LoVo (cell line): Measurements from ENCODE around the gene MARCHF5.
"Not testable (repeated sequence)": the region's sequence is repeated elsewhere in the genome, so short reads cannot be mapped to it uniquely, and the experiment has no call there.

Experiments used
- DNase-seq: peaks from one replicate; pipeline ENCODE4 v3.0.0-alpha.2; 2016; ENCODE audit warnings: low spot score

MARCHF5 gene

GRCh38 chr10:92305133-92306072 is 14.4 kb downstream of the MARCHF5 start:
- DNase-seq, result no peak

GRCh38 chr10:92309272-92309671 is 18.3 kb downstream of the MARCHF5 start:
- no peak for DNase-seq

- no peak for DNase-seq
Observed at GRCh38 chr10:92313750-92314149, 22.8 kb downstream of the MARCHF5 start.

- no peak for DNase-seq
Observed at GRCh38 chr10:92316610-92317009, 25.6 kb downstream of the MARCHF5 start.

- no peak for DNase-seq
Observed at GRCh38 chr10:92323079-92323478, 32.1 kb downstream of the MARCHF5 start.

GRCh38 chr10:92327445-92328433 is 36.8 kb downstream of the MARCHF5 start:
- peak; percentile 26 for DNase-seq

- peak; percentile 34 for DNase-seq
Observed at GRCh38 chr10:92328993-92329392, 38.0 kb downstream of the MARCHF5 start.

- DNase-seq, result peak; percentile 19
Observed at GRCh38 chr10:92329927-92330326, 39.0 kb downstream of the MARCHF5 start.

GRCh38 chr10:92342796-92343195 is 51.8 kb downstream of the MARCHF5 start:
- no peak for DNase-seq

GRCh38 chr10:92345575-92345974 is 54.6 kb downstream of the MARCHF5 start:
- not testable (repeated sequence) for DNase-seq

GRCh38 chr10:92347035-92347676 is 56.2 kb downstream of the MARCHF5 start:
- not testable (repeated sequence) for DNase-seq

- no peak for DNase-seq
Observed at GRCh38 chr10:92350411-92350810, 59.4 kb downstream of the MARCHF5 start.

- no peak for DNase-seq
Observed at GRCh38 chr10:92354587-92354986, 63.6 kb downstream of the MARCHF5 start.

- DNase-seq, result no peak
Observed at GRCh38 chr10:92356041-92356440, 65.1 kb downstream of the MARCHF5 start.

GRCh38 chr10:92363498-92363897 is 72.5 kb downstream of the MARCHF5 start:
- no peak for DNase-seq

GRCh38 chr10:92366412-92367021 is 75.5 kb downstream of the MARCHF5 start:
- DNase-seq, result no peak

- DNase-seq, result no peak
Observed at GRCh38 chr10:92377962-92378361, 87.0 kb downstream of the MARCHF5 start.

- DNase-seq, result no peak
Observed at GRCh38 chr10:92381543-92381954, 90.6 kb downstream of the MARCHF5 start.

GRCh38 chr10:92382631-92383030 is 91.7 kb downstream of the MARCHF5 start:
- no peak for DNase-seq

- DNase-seq, result no peak
Observed at GRCh38 chr10:92384741-92385140, 93.8 kb downstream of the MARCHF5 start.

GRCh38 chr10:92385831-92386230 is 94.9 kb downstream of the MARCHF5 start:
- DNase-seq, result no peak
